HepG2 (cell line): ENCODE results near the gene MYLK. TPM values are rescaled to one million over a fixed set of nuclear protein-coding genes. Genes with fewer than 3 reads are reported as not detected.

Source experiments
- ATAC-seq: fragments of 200-7000 bp; cut with Tn5 transposase; 3 replicates; pipeline ENCODE4 v1.9.1; 2020; ENCODE audit warnings: mild to moderate bottlenecking, moderate library complexity
- BruUV-seq: library from RNA; stranded (reverse); fragments of 400-500 nt; replicated peaks from 2 replicates; lab custom pipeline; 2021; lab: Mats Ljungman, UMichigan
- CTCF ChIA-PET: fragments of 300-600 bp; formaldehyde crosslinking; extraction: SDS; loops from one replicate; lab custom pipeline; 2021; ENCODE audit warnings: low total read pairs, inconsistent platforms, low intra/inter-chr PET ratio; lab: Yijun Ruan, JAX
- POLR2A ChIA-PET: fragments of 350-600 bp; sonication (Branson Sonifier 250); formaldehyde crosslinking; loops from one replicate; lab custom pipeline; 2020; ENCODE audit warnings: antibody characterized with exemption, inconsistent platforms; lab: Yijun Ruan, JAX
- DNase-seq: peaks from one replicate; pipeline ENCODE4 v3.0.0-alpha.2; 2015; ENCODE audit warnings: low spot score
- FAIRE-seq: peaks from 3 replicates; lab custom pipeline; 2011; peaks lifted over from hg19 to GRCh38; lab: Jason Lieb, UNC
- H2AFZ ChIP-seq: one replicate; pipeline ENCODE4 v1.6.1; 2011; ENCODE audit warnings: low read length, inconsistent platforms
- H3K27ac ChIP-seq: fragments of 300-600 bp; 3 replicates; pipeline ENCODE4 v1.8.0; 2011; ENCODE audit warnings: mixed run types, mild to moderate bottlenecking, mixed read lengths, low read length, inconsistent platforms; ENCODE audit not compliant: insufficient read depth; ENCODE audit errors: extremely low read length
- H3K27me3 ChIP-seq, 2 experiments: fragments of 200-600 bp in 1 of 2; 2 replicates in 1 of 2; 3 replicates in 1 of 2; pipeline versions ENCODE4 v1.6.0 to v1.8.0; 2011; ENCODE audit warnings: low read length in 2 of 2, mild to moderate bottlenecking in 2 of 2, moderate library complexity in 2 of 2, inconsistent platforms in 1 of 2; ENCODE audit not compliant: insufficient read depth in 2 of 2, control insufficient read depth in 1 of 2
- H3K36me3 ChIP-seq, 2 experiments: fragments of 200-600 bp in 1 of 2; replicated peaks in 1 of 2; 2 replicates in 1 of 2; 3 replicates in 1 of 2; pipeline versions ENCODE4 v1.5.1 to v1.8.0; 2011; ENCODE audit warnings: low read length in 2 of 2, inconsistent platforms in 1 of 2; ENCODE audit not compliant: insufficient read depth in 2 of 2, control insufficient read depth in 1 of 2
- H3K4me1 ChIP-seq: 2 replicates; pipeline ENCODE4 v1.5.1; 2012; ENCODE audit warnings: low read length, inconsistent platforms; ENCODE audit not compliant: insufficient read depth
- H3K4me2 ChIP-seq: 2 replicates; pipeline ENCODE4 v1.6.0; 2011; ENCODE audit warnings: low read depth, low read length, inconsistent platforms
- H3K4me3 ChIP-seq, 3 experiments: fragments of 200-600 bp in 1 of 3; sonication (generic), shearing (Covaris generic) in 1 of 3; replicated peaks in 1 of 3; 2 replicates each; pipeline ENCODE4 v1.5.1; 2011 to 2016; ENCODE audit warnings: low read length in 3 of 3, inconsistent platforms in 2 of 3, low read depth in 2 of 3, mild to moderate bottlenecking in 2 of 3, control low read depth in 1 of 3, mixed read lengths in 1 of 3; ENCODE audit not compliant: insufficient read depth in 1 of 3
- H3K79me2 ChIP-seq: one replicate; pipeline ENCODE4 v1.6.1; 2011; ENCODE audit warnings: low read length, inconsistent platforms; ENCODE audit not compliant: insufficient read depth
- H3K9ac ChIP-seq: 2 replicates; pipeline ENCODE4 v1.6.0; 2011; ENCODE audit warnings: mild to moderate bottlenecking, low read depth, low read length, inconsistent platforms; ENCODE audit not compliant: insufficient read depth
- H3K9me3 ChIP-seq: 2 replicates; pipeline ENCODE4 v1.5.1; 2012; ENCODE audit warnings: mild to moderate bottlenecking, low read length
- H4K20me1 ChIP-seq: 2 replicates; pipeline ENCODE4 v1.6.0; 2011; ENCODE audit warnings: inconsistent platforms, mild to moderate bottlenecking, low read length, moderate library complexity; ENCODE audit not compliant: insufficient read depth
- BRD4 ChIP-seq: sonication (generic); formaldehyde crosslinking; IDR thresholded peaks from 2 replicates; pipeline ENCODE4 v1.4.0; 2020; ENCODE audit warnings: missing genetic modification reagents
- MED1 ChIP-seq: sonication (generic); formaldehyde crosslinking; IDR thresholded peaks from 2 replicates; pipeline ENCODE4 v1.4.0; 2020; ENCODE audit warnings: missing genetic modification reagents
- NR1H2 ChIP-seq: sonication (generic); formaldehyde crosslinking; IDR thresholded peaks from 2 replicates; pipeline ENCODE4 v1.8.1; 2022; ENCODE audit warnings: low read depth, missing genetic modification reagents, borderline replicate concordance
- RXRB ChIP-seq: IDR thresholded peaks from 2 replicates; pipeline ENCODE4 v1.6.1; 2016; ENCODE audit warnings: borderline replicate concordance, missing genetic modification reagents, missing compliant biosample characterization
- TBL1XR1 ChIP-seq: fragments of 150-350 bp; IDR thresholded peaks from 2 replicates; pipeline ENCODE4 v1.6.1; 2014; ENCODE audit warnings: borderline replicate concordance, low read length; ENCODE audit not compliant: partially characterized antibody
- ZNF354B ChIP-seq: sonication (generic); formaldehyde crosslinking; IDR thresholded peaks from 2 replicates; pipeline ENCODE4 v1.8.0; 2022; ENCODE audit warnings: mild to moderate bottlenecking, missing genetic modification reagents
- ZNF496 ChIP-seq: sonication (generic); formaldehyde crosslinking; IDR thresholded peaks from 2 replicates; pipeline ENCODE4 v1.8.1; 2023; ENCODE audit warnings: mild to moderate bottlenecking, moderate library complexity, missing genetic modification reagents; ENCODE audit not compliant: insufficient replicate concordance
- ZNF605 ChIP-seq: sonication (generic); formaldehyde crosslinking; IDR thresholded peaks from 2 replicates; pipeline ENCODE4 v1.8.0; 2022; ENCODE audit warnings: mild to moderate bottlenecking, missing genetic modification reagents
- ZNF891 ChIP-seq: sonication (generic); formaldehyde crosslinking; IDR thresholded peaks from 2 replicates; pipeline ENCODE4 v1.5.0; 2020; ENCODE audit warnings: mild to moderate bottlenecking, missing genetic modification reagents
- WGBS: methylation state at CpG from one replicate; pipeline ENCODE4 v1.1.6; 2017; ENCODE audit warnings: low lambda C conversion rate; 5-methylcytosine and 5-hydroxymethylcytosine counted together
- in situ Hi-C: cut with HindIII; loops from 2 replicates; pipeline ENCODE4 v1.10.0; 2017; ENCODE audit warnings: low pct_unique_long_range_greater_than_20kb; ENCODE audit not compliant: extremely low pct_ligation_motif_present
- intact Hi-C: fragments of 100-400 bp; cut with micrococcal nuclease; formaldehyde crosslinking; loops from one replicate; pipeline ENCODE4 v1.10.0; 2022; ENCODE audit not compliant: unreplicated experiment
- polyA plus RNA-seq, 8 experiments: library from polyadenylated mRNA; depleted of rRNA in 3 of 8; stranded (reverse) in 7 of 8; unstranded in 1 of 8; fragments of >200 nt; fragmentation: Illumina TruSeq in 4 of 8; extraction: Trizol in 4 of 8; gene quantifications; 2 replicates each; pipeline versions ENCODE4 v1.2.1 to v1.2.3, GENCODE V29; 2011 to 2016; ENCODE audit warnings: low read depth in 4 of 8, missing spikeins in 1 of 8, mixed read lengths in 1 of 8; ENCODE audit not compliant: insufficient read depth in 1 of 8
- total RNA-seq, 5 experiments: library from RNA; depleted of rRNA; stranded (reverse); fragments of >200 nt; fragmentation: Illumina TruSeq; extraction: Trizol; gene quantifications; 2 replicates each; pipeline ENCODE4 v1.2.3, GENCODE V29; 2016; ENCODE audit warnings: low read depth in 1 of 5
- TF ChIP-seq, protein P1 (sequence below): IDR thresholded peaks from 2 replicates; pipeline ENCODE4 v1.6.1; 2016; ENCODE audit warnings: missing compliant biosample characterization, missing genetic modification reagents, borderline replicate concordance
- TF ChIP-seq, protein P2 (sequence below): IDR thresholded peaks from 2 replicates; pipeline ENCODE4 v1.6.1; 2016; ENCODE audit warnings: low read depth, control low read depth
- TF ChIP-seq, protein P3 (sequence below): sonication (generic); formaldehyde crosslinking; IDR thresholded peaks from 2 replicates; pipeline ENCODE4 v1.5.0; 2020; ENCODE audit warnings: missing genetic modification reagents, mild to moderate bottlenecking, borderline replicate concordance
- TF ChIP-seq, protein P4 (sequence below): sonication (generic); formaldehyde crosslinking; IDR thresholded peaks from 2 replicates; pipeline ENCODE4 v1.8.1; 2023; ENCODE audit warnings: mild to moderate bottlenecking, inconsistent platforms, moderate library complexity, missing genetic modification reagents, borderline replicate concordance
- TF ChIP-seq, protein P5 (sequence below): sonication (generic); formaldehyde crosslinking; IDR thresholded peaks from 2 replicates; pipeline ENCODE4 v1.4.0; 2020; ENCODE audit warnings: mild to moderate bottlenecking, missing genetic modification reagents
- TF ChIP-seq, protein P6 (sequence below): sonication (generic); formaldehyde crosslinking; IDR thresholded peaks from 2 replicates; pipeline ENCODE4 v1.5.0; 2020; ENCODE audit warnings: mild to moderate bottlenecking, missing genetic modification reagents, borderline replicate concordance
- TF ChIP-seq, protein P7 (sequence below): sonication (generic); formaldehyde crosslinking; IDR thresholded peaks from 2 replicates; pipeline ENCODE4 v1.9.0; 2021; ENCODE audit warnings: missing genetic modification reagents, borderline replicate concordance

MYLK gene
- total and polyA plus RNA-seq, 2 of the 13 experiments (the other 11 are each of a cell fraction or from before 2014, with no cell fraction given) = 10.6 to 34.9 TPM

DNA sequence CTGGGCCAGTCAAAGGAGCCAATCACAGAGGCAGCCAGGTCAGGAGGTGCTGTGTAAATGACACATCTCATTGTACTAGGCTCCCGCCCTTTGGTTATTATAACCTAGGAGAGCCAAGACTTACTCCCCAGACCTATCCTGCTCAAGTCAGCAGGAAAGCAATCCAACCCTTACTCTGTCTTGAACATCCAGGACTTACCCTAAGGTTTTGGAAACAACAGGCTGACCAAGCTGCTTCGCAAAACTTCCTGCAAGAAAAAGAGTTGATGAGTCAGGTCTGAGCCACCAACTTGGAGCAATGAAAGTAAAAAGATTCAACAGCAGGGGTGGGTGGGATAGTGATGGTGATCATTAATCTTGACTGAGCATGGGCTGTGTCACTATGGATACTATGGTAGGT is 144.4 kb downstream of the MYLK start:
- POLR2A ChIA-PET = no interaction called here
- ATAC-seq (no peak), DNase-seq (no peak), FAIRE-seq (no peak)
- WGBS = 94% methylated on average over 2 of the region's 2 CpGs
- Histone ChIP-seq H3K27me3 (no peaks in the 10 kb centered on the region), H3K9ac (no peak overlapping the region), H3K27ac (no peak overlapping the region), H3K4me2 (no peak overlapping the region), H4K20me1 (no peaks in the 10 kb centered on the region), H3K36me3 (peaks cover 8 to 55% of the 10 kb centered on the region in 2 experiments; a peak in 4 of 5 replicates), H2AFZ (no peak overlapping the region), H3K9me3 (no peaks in the 10 kb centered on the region), H3K4me3 (no peak overlapping the region), H3K79me2 (no peaks in the 10 kb centered on the region), H3K4me1 (no peaks in the 10 kb centered on the region)
- CTCF ChIA-PET = no interaction called here
- intact Hi-C loops (no loop called here), in situ Hi-C loops (no loop called here)
- no TSS peak for BruUV-seq
- no peak for TF ChIP-seq TBL1XR1
- TF ChIP-seq, protein P1, sequence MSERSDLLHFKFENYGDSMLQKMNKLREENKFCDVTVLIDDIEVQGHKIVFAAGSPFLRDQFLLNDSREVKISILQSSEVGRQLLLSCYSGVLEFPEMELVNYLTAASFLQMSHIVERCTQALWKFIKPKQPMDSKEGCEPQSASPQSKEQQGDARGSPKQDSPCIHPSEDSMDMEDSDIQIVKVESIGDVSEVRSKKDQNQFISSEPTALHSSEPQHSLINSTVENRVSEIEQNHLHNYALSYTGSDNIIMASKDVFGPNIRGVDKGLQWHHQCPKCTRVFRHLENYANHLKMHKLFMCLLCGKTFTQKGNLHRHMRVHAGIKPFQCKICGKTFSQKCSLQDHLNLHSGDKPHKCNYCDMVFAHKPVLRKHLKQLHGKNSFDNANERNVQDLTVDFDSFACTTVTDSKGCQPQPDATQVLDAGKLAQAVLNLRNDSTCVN = no peak
- TF ChIP-seq ZNF891 = no peak
- no peak for TF ChIP-seq BRD4 (CRISPR knock-in tag)
- no peak for TF ChIP-seq NR1H2 (CRISPR knock-in tag)
- TF ChIP-seq, protein P2, sequence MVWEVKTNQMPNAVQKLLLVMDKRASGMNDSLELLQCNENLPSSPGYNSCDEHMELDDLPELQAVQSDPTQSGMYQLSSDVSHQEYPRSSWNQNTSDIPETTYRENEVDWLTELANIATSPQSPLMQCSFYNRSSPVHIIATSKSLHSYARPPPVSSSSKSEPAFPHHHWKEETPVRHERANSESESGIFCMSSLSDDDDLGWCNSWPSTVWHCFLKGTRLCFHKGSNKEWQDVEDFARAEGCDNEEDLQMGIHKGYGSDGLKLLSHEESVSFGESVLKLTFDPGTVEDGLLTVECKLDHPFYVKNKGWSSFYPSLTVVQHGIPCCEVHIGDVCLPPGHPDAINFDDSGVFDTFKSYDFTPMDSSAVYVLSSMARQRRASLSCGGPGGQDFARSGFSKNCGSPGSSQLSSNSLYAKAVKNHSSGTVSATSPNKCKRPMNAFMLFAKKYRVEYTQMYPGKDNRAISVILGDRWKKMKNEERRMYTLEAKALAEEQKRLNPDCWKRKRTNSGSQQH = no peak
- TF ChIP-seq, protein P3, sequence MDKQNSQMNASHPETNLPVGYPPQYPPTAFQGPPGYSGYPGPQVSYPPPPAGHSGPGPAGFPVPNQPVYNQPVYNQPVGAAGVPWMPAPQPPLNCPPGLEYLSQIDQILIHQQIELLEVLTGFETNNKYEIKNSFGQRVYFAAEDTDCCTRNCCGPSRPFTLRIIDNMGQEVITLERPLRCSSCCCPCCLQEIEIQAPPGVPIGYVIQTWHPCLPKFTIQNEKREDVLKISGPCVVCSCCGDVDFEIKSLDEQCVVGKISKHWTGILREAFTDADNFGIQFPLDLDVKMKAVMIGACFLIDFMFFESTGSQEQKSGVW (CRISPR knock-in tag) = no peak
- TF ChIP-seq RXRB (CRISPR knock-in tag) = no peak
- TF ChIP-seq, protein P4, sequence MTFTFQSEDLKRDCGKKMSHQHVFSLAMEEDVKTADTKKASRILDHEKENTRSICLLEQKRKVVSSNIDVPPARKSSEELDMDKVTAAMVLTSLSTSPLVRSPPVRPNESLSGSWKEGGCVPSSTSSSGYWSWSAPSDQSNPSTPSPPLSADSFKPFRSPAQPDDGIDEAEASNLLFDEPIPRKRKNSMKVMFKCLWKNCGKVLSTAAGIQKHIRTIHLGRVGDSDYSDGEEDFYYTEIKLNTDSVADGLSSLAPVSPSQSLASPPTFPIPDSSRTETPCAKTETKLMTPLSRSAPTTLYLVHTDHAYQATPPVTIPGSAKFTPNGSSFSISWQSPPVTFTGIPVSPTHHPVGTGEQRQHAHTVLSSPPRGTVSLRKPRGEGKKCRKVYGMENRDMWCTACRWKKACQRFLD (CRISPR knock-in tag) = no peak
- no peak for TF ChIP-seq ZNF354B (CRISPR knock-in tag)
- TF ChIP-seq, protein P5, sequence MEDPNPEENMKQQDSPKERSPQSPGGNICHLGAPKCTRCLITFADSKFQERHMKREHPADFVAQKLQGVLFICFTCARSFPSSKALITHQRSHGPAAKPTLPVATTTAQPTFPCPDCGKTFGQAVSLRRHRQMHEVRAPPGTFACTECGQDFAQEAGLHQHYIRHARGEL (CRISPR knock-in tag) = no peak
- no peak for TF ChIP-seq ZNF605
- TF ChIP-seq, protein P6, sequence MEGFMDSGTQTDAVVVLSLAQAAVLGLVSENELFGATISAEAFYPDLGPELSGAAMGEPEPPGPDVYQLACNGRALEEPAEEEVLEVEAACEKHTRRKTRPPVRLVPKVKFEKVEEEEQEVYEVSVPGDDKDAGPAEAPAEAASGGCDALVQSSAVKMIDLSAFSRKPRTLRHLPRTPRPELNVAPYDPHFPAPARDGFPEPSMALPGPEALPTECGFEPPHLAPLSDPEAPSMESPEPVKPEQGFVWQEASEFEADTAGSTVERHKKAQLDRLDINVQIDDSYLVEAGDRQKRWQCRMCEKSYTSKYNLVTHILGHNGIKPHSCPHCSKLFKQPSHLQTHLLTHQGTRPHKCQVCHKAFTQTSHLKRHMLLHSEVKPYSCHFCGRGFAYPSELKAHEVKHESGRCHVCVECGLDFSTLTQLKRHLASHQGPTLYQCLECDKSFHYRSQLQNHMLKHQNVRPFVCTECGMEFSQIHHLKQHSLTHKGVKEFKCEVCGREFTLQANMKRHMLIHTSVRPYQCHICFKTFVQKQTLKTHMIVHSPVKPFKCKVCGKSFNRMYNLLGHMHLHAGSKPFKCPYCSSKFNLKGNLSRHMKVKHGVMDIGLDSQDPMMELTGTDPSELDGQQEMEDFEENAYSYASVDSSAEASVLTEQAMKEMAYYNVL (CRISPR knock-in tag) = no peak
- TF ChIP-seq MED1 (CRISPR knock-in tag) = no peak
- no peak for TF ChIP-seq ZNF496 (CRISPR knock-in tag)
- TF ChIP-seq, protein P7, sequence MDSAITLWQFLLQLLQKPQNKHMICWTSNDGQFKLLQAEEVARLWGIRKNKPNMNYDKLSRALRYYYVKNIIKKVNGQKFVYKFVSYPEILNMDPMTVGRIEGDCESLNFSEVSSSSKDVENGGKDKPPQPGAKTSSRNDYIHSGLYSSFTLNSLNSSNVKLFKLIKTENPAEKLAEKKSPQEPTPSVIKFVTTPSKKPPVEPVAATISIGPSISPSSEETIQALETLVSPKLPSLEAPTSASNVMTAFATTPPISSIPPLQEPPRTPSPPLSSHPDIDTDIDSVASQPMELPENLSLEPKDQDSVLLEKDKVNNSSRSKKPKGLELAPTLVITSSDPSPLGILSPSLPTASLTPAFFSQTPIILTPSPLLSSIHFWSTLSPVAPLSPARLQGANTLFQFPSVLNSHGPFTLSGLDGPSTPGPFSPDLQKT = no peak
